ENCODE results near the gene PLB1.

DNA sequence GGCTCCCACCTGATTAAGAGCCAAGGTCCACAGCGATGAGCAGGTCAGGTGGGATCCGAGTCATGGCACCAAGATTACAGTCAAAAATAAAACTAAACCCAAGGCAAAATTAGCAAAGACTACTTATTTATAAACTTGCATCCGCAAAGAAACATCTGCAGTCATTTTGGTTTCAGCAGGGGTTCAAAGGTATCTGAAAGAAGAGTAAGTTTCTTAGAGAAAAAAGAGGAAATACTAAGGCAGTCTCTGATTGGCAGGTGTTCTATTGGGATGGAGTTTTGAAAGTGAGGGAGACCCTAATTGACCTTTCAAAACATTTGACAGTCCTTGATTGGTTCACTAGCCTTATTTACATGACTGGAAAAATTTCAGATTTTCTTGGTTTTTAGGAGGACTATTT is 11.0 kb upstream of the PLB1 start:
- TF ChIP-seq, protein P1, sequence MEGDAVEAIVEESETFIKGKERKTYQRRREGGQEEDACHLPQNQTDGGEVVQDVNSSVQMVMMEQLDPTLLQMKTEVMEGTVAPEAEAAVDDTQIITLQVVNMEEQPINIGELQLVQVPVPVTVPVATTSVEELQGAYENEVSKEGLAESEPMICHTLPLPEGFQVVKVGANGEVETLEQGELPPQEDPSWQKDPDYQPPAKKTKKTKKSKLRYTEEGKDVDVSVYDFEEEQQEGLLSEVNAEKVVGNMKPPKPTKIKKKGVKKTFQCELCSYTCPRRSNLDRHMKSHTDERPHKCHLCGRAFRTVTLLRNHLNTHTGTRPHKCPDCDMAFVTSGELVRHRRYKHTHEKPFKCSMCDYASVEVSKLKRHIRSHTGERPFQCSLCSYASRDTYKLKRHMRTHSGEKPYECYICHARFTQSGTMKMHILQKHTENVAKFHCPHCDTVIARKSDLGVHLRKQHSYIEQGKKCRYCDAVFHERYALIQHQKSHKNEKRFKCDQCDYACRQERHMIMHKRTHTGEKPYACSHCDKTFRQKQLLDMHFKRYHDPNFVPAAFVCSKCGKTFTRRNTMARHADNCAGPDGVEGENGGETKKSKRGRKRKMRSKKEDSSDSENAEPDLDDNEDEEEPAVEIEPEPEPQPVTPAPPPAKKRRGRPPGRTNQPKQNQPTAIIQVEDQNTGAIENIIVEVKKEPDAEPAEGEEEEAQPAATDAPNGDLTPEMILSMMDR (conservative IDR thresholded peaks at IDR 0.05; ENCODE audit: low read depth in 2 of 2), result no peak
- no peak for TF ChIP-seq EZH2 (IDR thresholded peaks at IDR 0.05; ENCODE audit: low read depth, unreplicated experiment)
- TF ChIP-seq, protein P2, sequence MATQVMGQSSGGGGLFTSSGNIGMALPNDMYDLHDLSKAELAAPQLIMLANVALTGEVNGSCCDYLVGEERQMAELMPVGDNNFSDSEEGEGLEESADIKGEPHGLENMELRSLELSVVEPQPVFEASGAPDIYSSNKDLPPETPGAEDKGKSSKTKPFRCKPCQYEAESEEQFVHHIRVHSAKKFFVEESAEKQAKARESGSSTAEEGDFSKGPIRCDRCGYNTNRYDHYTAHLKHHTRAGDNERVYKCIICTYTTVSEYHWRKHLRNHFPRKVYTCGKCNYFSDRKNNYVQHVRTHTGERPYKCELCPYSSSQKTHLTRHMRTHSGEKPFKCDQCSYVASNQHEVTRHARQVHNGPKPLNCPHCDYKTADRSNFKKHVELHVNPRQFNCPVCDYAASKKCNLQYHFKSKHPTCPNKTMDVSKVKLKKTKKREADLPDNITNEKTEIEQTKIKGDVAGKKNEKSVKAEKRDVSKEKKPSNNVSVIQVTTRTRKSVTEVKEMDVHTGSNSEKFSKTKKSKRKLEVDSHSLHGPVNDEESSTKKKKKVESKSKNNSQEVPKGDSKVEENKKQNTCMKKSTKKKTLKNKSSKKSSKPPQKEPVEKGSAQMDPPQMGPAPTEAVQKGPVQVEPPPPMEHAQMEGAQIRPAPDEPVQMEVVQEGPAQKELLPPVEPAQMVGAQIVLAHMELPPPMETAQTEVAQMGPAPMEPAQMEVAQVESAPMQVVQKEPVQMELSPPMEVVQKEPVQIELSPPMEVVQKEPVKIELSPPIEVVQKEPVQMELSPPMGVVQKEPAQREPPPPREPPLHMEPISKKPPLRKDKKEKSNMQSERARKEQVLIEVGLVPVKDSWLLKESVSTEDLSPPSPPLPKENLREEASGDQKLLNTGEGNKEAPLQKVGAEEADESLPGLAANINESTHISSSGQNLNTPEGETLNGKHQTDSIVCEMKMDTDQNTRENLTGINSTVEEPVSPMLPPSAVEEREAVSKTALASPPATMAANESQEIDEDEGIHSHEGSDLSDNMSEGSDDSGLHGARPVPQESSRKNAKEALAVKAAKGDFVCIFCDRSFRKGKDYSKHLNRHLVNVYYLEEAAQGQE (IDR thresholded peaks at IDR 0.05; ENCODE audit: unreplicated experiment), result no peak
- no peak for TF ChIP-seq CREB1 (CRISPR knock-in tag; IDR thresholded peaks at IDR 0.05; ENCODE audit: low read depth)
- no peak for TF ChIP-seq POLR2AphosphoS5 (IDR thresholded peaks at IDR 0.05; ENCODE audit: low read depth)
- TF ChIP-seq, protein P3, sequence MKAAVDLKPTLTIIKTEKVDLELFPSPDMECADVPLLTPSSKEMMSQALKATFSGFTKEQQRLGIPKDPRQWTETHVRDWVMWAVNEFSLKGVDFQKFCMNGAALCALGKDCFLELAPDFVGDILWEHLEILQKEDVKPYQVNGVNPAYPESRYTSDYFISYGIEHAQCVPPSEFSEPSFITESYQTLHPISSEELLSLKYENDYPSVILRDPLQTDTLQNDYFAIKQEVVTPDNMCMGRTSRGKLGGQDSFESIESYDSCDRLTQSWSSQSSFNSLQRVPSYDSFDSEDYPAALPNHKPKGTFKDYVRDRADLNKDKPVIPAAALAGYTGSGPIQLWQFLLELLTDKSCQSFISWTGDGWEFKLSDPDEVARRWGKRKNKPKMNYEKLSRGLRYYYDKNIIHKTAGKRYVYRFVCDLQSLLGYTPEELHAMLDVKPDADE (IDR thresholded peaks at IDR 0.05), result no peak
- TF ChIP-seq EZH2phosphoT487 (IDR thresholded peaks at IDR 0.05; ENCODE audit: unreplicated experiment), result no peak
- no peak for TF ChIP-seq NANOG (IDR thresholded peaks at IDR 0.05; ENCODE audit: borderline replicate concordance)
- TF ChIP-seq ZNF331 (CRISPR knock-in tag; IDR thresholded peaks at IDR 0.05; ENCODE audit: low read depth), result no peak
- no peak for TF ChIP-seq JUNB (IDR thresholded peaks at IDR 0.05; ENCODE audit: unreplicated experiment)
